Peyer's patch (tissue), 4 donors: Measurements from ENCODE around the gene CENPT.

ENCODE experiments used
- CTCF ChIP-seq, 6 experiments: fragments of 450-650 bp in 4 of 6; fragments of 200-600 bp in 2 of 6; sonication (generic) in 1 of 6; IDR thresholded peaks; one replicate each; pipeline ENCODE4 v1.5.1; 2017 to 2019; ENCODE audit warnings: antibody characterized with exemption in 6 of 6, mild to moderate bottlenecking in 3 of 6, moderate library complexity in 1 of 6
- POLR2A ChIP-seq, 2 donors: fragments of 450-650 bp; IDR thresholded peaks; one replicate each; pipeline ENCODE4 v1.5.1; 2017; ENCODE audit warnings: antibody characterized with exemption in 2 of 2, mild to moderate bottlenecking in 2 of 2, moderate library complexity in 2 of 2

- TF ChIP-seq CTCF (IDR thresholded peaks at IDR 0.05) (no peak), POLR2A (IDR thresholded peaks at IDR 0.05) (no peak)
Observed at GRCh38 chr16:67841198-67841815, 6.2 kb downstream of the CENPT start.
